ENCODE results near the gene ANKS3. TPM values are rescaled to one million over a fixed set of nuclear protein-coding genes. Genes with fewer than 3 reads are reported as not detected.

The ANKS3 gene
- total RNA-seq, 1 experiment from 2014 or later = 26.6 TPM

DNA sequence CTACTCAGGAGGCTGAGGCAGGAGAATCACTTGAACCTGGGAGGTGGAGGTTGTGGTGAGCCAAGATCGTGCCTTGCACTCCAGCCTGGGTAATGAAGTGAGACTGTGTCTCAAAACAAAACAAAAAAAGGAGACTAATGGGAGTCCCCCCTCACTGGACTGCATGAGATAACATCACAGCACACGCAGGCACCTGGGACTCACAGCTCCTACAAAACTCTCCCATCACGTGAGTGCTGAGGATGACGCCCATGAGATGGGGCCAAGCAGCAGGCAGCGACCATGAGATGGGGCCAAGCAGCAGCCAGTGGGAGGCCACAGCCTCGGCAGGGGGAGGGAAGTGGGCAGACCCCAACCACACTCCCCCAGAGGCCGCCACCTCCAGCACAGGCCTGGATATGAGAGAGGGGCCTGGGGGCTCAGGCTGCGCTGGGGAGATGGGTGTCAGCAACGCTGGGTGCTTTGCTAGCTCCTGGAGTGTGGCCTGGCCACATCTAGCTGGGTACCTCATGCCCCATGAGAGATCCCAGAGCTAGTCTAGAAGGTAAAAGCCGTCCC is 15.7 kb upstream of the ANKS3 start:
- POLR2A ChIA-PET = interaction anchor here (0.7 kb wide), 1 partner anchor 224 kb away, joined by 21 read pairs; no protein-coding TSS in a partner anchor
- ATAC-seq (no peak), DNase-seq (ENCODE audit: low read depth, low spot score) (no peak)
- Histone ChIP-seq H3K4me1 (ENCODE audit: control insufficient read depth, insufficient read depth, low read length) (no peaks in the 10 kb centered on the region), H3K4me3 (ENCODE audit: low read depth in 2 of 2, low read length in 2 of 2) (no peak overlapping the region), H3K27me3 (ENCODE audit: control insufficient read depth, insufficient read depth, low read length) (no peaks in the 10 kb centered on the region), H3K9me3 (ENCODE audit: control insufficient read depth, insufficient read depth, low read depth, low read length) (no peaks in the 10 kb centered on the region), H3K36me3 (ENCODE audit: control insufficient read depth, insufficient read depth, low read length) (no peaks in the 10 kb centered on the region), H3K27ac (ENCODE audit: low read length) (no peak overlapping the region)
- TF ChIP-seq, protein P1, sequence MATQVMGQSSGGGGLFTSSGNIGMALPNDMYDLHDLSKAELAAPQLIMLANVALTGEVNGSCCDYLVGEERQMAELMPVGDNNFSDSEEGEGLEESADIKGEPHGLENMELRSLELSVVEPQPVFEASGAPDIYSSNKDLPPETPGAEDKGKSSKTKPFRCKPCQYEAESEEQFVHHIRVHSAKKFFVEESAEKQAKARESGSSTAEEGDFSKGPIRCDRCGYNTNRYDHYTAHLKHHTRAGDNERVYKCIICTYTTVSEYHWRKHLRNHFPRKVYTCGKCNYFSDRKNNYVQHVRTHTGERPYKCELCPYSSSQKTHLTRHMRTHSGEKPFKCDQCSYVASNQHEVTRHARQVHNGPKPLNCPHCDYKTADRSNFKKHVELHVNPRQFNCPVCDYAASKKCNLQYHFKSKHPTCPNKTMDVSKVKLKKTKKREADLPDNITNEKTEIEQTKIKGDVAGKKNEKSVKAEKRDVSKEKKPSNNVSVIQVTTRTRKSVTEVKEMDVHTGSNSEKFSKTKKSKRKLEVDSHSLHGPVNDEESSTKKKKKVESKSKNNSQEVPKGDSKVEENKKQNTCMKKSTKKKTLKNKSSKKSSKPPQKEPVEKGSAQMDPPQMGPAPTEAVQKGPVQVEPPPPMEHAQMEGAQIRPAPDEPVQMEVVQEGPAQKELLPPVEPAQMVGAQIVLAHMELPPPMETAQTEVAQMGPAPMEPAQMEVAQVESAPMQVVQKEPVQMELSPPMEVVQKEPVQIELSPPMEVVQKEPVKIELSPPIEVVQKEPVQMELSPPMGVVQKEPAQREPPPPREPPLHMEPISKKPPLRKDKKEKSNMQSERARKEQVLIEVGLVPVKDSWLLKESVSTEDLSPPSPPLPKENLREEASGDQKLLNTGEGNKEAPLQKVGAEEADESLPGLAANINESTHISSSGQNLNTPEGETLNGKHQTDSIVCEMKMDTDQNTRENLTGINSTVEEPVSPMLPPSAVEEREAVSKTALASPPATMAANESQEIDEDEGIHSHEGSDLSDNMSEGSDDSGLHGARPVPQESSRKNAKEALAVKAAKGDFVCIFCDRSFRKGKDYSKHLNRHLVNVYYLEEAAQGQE (IDR thresholded peaks at IDR 0.05; ENCODE audit: insufficient read depth in 1 of 2, low read depth in 2 of 2, low read length in 1 of 2) = no peak
- TF ChIP-seq TCF7L2 (IDR thresholded peaks at IDR 0.05; ENCODE audit: low read depth, low read length) (no peak), SIN3A (IDR thresholded peaks at IDR 0.05; ENCODE audit: borderline replicate concordance, insufficient read depth, low read depth, low read length) (no peak), POLR2AphosphoS5 (IDR thresholded peaks at IDR 0.05; ENCODE audit: low read depth, low read length) (no peak)
- TF ChIP-seq, protein P2, sequence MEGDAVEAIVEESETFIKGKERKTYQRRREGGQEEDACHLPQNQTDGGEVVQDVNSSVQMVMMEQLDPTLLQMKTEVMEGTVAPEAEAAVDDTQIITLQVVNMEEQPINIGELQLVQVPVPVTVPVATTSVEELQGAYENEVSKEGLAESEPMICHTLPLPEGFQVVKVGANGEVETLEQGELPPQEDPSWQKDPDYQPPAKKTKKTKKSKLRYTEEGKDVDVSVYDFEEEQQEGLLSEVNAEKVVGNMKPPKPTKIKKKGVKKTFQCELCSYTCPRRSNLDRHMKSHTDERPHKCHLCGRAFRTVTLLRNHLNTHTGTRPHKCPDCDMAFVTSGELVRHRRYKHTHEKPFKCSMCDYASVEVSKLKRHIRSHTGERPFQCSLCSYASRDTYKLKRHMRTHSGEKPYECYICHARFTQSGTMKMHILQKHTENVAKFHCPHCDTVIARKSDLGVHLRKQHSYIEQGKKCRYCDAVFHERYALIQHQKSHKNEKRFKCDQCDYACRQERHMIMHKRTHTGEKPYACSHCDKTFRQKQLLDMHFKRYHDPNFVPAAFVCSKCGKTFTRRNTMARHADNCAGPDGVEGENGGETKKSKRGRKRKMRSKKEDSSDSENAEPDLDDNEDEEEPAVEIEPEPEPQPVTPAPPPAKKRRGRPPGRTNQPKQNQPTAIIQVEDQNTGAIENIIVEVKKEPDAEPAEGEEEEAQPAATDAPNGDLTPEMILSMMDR (IDR thresholded peaks at IDR 0.05) = no peak
- intact Hi-C loops (cut with micrococcal nuclease; ENCODE audit: unreplicated experiment) (no loop called here), in situ Hi-C loops (cut with HindIII; ENCODE audit: low pct_unique_long_range_greater_than_20kb, low sequenced_read_pairs) (no loop called here)
- no TSS peak for BruUV-seq (replicated peaks)
- CTCF ChIA-PET = interaction anchor here (0.7 kb wide), 1 partner anchor 47 kb away, joined by 10 read pairs; no protein-coding TSS in a partner anchor

DNA sequence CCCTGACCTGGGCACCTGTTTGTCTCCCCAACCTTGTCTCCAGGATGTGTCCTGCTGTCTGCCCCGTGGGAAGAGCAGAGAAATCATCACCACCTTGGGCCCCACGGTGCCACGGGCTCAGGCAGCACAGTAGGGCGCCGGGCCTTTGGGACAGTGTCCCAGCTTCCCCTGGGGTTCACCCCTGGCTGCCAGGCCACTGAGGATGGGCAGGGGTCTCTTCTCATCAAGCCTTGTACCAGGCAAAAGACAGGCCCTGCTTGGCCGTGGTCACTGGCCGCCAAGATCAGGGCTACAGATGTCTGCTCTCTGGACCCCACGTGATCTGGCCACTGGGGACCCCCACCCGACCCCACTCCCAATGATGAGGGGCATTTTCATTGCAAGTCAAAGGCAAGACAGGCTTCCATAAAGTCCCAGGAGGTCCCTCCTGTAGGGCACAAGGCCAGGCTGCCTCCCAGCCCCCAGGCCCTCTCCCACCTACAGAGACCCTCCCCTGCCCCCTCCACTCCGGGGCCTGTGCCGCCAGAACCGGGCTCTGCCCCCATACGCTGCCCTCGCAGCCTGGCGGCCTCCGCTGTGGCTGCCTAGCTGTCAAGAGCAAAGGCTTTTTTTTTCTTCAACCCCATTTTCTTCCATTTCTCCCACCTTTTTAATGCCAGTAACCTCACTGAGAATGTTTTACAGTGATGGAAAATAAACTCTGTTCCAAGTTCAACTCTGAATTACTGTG is 14.8 kb upstream of the ANKS3 start:
- no TSS peak for BruUV-seq (replicated peaks)
- no peak overlapping the region for H3K4me3 ChIP-seq (ENCODE audit: low read depth in 2 of 2, low read length in 2 of 2)
- H3K9me3 ChIP-seq (ENCODE audit: control insufficient read depth, insufficient read depth, low read depth, low read length) = no peaks in the 10 kb centered on the region
- H3K36me3 ChIP-seq (ENCODE audit: control insufficient read depth, insufficient read depth, low read length) = no peaks in the 10 kb centered on the region
- intact Hi-C loops (cut with micrococcal nuclease; ENCODE audit: unreplicated experiment) = no loop called here
- no peaks in the 10 kb centered on the region for H3K27me3 ChIP-seq (ENCODE audit: control insufficient read depth, insufficient read depth, low read length)
- TF ChIP-seq SIN3A (IDR thresholded peaks at IDR 0.05; ENCODE audit: borderline replicate concordance, insufficient read depth, low read depth, low read length) = no peak
- no peak for DNase-seq (ENCODE audit: low read depth, low spot score)
- H3K27ac ChIP-seq (ENCODE audit: low read length) = no peak overlapping the region
- ATAC-seq = no peak
- ChIA-PET CTCF (no interaction called here), POLR2A (no interaction called here)
- no peaks in the 10 kb centered on the region for H3K4me1 ChIP-seq (ENCODE audit: control insufficient read depth, insufficient read depth, low read length)
- in situ Hi-C loops (cut with HindIII; ENCODE audit: low pct_unique_long_range_greater_than_20kb, low sequenced_read_pairs) = no loop called here

All from Panc1 (cell line).